Nephron progenitor cell (in vitro differentiated cells): Measurements from ENCODE around the gene INTS6.

Source experiments
- DNase-seq: peaks from one replicate; pipeline ENCODE4 v3.0.0; 2021
- H3K27ac Mint-ChIP-seq: 2 replicates; pipeline ENCODE4 v1.8.0; 2021; ENCODE audit warnings: mild to moderate bottlenecking, moderate library complexity, mixed read lengths
- H3K27me3 Mint-ChIP-seq: 2 replicates; pipeline ENCODE4 v1.8.0; 2021; ENCODE audit warnings: mild to moderate bottlenecking, low read depth, mixed read lengths; ENCODE audit not compliant: poor library complexity
- H3K36me3 Mint-ChIP-seq: 2 replicates; pipeline ENCODE4 v1.8.0; 2021; ENCODE audit warnings: low read depth, mixed read lengths
- H3K4me1 Mint-ChIP-seq: 2 replicates; pipeline ENCODE4 v1.8.0; 2021; ENCODE audit warnings: mixed read lengths
- H3K4me3 Mint-ChIP-seq: 2 replicates; pipeline ENCODE4 v1.8.0; 2021; ENCODE audit warnings: mild to moderate bottlenecking, moderate library complexity, mixed read lengths
- H3K9me3 Mint-ChIP-seq: 2 replicates; pipeline ENCODE4 v1.8.0; 2021; ENCODE audit warnings: mild to moderate bottlenecking, moderate library complexity, mixed read lengths
- CTCF ChIP-seq: fragments of 200-600 bp; sonication (generic); IDR thresholded peaks from 2 replicates; pipeline ENCODE4 v1.5.0; 2021; ENCODE audit warnings: antibody characterized with exemption

Gene INTS6

GRCh38 chr13:51326777-51327176 is 126.1 kb downstream of the INTS6 start:
- TF ChIP-seq CTCF: no peak
- Mint-ChIP-seq H3K27me3 (peaks cover 10% of the 10 kb centered on the region), H3K27ac (no peak overlapping the region), H3K4me3 (no peak overlapping the region), H3K36me3 (no peaks in the 10 kb centered on the region), H3K9me3 (no peaks in the 10 kb centered on the region), H3K4me1 (no peaks in the 10 kb centered on the region)
- no peak for DNase-seq

- H3K4me3 Mint-ChIP-seq: no peak overlapping the region
- no peak for TF ChIP-seq CTCF
- H3K9me3 Mint-ChIP-seq: no peaks in the 10 kb centered on the region
- H3K36me3 Mint-ChIP-seq: no peaks in the 10 kb centered on the region
- H3K4me1 Mint-ChIP-seq: no peaks in the 10 kb centered on the region
- H3K27ac Mint-ChIP-seq: no peak overlapping the region
- H3K27me3 Mint-ChIP-seq: peaks cover 12% of the 10 kb centered on the region
- DNase-seq: no peak
These were observed 127.0 kb downstream of the INTS6 start for GRCh38 chr13:51325837-51326236.

- Mint-ChIP-seq H3K36me3 (no peaks in the 10 kb centered on the region), H3K4me3 (no peak overlapping the region), H3K27me3 (peaks cover 19% of the 10 kb centered on the region), H3K4me1 (no peaks in the 10 kb centered on the region), H3K9me3 (no peaks in the 10 kb centered on the region), H3K27ac (no peak overlapping the region)
- no peak for DNase-seq
- no peak for TF ChIP-seq CTCF
These were observed 128.0 kb downstream of the INTS6 start for GRCh38 chr13:51324714-51325420.

- Mint-ChIP-seq H3K4me1 (no peaks in the 10 kb centered on the region), H3K36me3 (no peaks in the 10 kb centered on the region), H3K9me3 (no peaks in the 10 kb centered on the region), H3K27ac (no peak overlapping the region), H3K27me3 (peaks cover 19% of the 10 kb centered on the region), H3K4me3 (no peak overlapping the region)
- no peak for TF ChIP-seq CTCF
- DNase-seq: no peak
These were observed 128.9 kb downstream of the INTS6 start for GRCh38 chr13:51323824-51324511.

- no peak overlapping the region for H3K27ac Mint-ChIP-seq
- no peak for DNase-seq
These were observed 130.0 kb downstream of the INTS6 start for GRCh38 chr13:51322826-51323225.

More at GRCh38 chr13:51322826-51323225, 130.0 kb downstream of the INTS6 start:
- TF ChIP-seq CTCF: no peak
- H3K4me1 Mint-ChIP-seq: no peaks in the 10 kb centered on the region
- H3K9me3 Mint-ChIP-seq: no peaks in the 10 kb centered on the region
- H3K4me3 Mint-ChIP-seq: no peak overlapping the region
- no peaks in the 10 kb centered on the region for H3K36me3 Mint-ChIP-seq
- peaks cover 19% of the 10 kb centered on the region for H3K27me3 Mint-ChIP-seq
